GM21367 (cell line): ENCODE measurements around the gene CLTCL1.

Experiments
- ATAC-seq: cut with Tn5 transposase; IDR thresholded peaks from one replicate; pipeline ENCODE4 v1.9.1; 2021; ENCODE audit not compliant: unreplicated experiment

The CLTCL1 gene

GRCh38 chr22:19196841-19197612 lies 94.5 kb downstream of the CLTCL1 start:
- ATAC-seq, result no peak

GRCh38 chr22:19195796-19196731 lies 95.5 kb downstream of the CLTCL1 start:
- no peak for ATAC-seq

GRCh38 chr22:19194766-19195536 lies 96.6 kb downstream of the CLTCL1 start:
- no peak for ATAC-seq

GRCh38 chr22:19193879-19194278 lies 97.6 kb downstream of the CLTCL1 start:
- ATAC-seq, result no peak

GRCh38 chr22:19187716-19188563 lies 103.6 kb downstream of the CLTCL1 start:
- ATAC-seq, result no peak

GRCh38 chr22:19184276-19184997 lies 107.1 kb downstream of the CLTCL1 start:
- no peak for ATAC-seq

GRCh38 chr22:19183216-19183615 lies 108.3 kb downstream of the CLTCL1 start:
- no peak for ATAC-seq

GRCh38 chr22:19182472-19183157 lies 108.9 kb downstream of the CLTCL1 start:
- no peak for ATAC-seq

GRCh38 chr22:19181786-19182471 lies 109.6 kb downstream of the CLTCL1 start:
- ATAC-seq, result no peak

- no peak for ATAC-seq
Measured at GRCh38 chr22:19180740-19181410, 110.6 kb downstream of the CLTCL1 start.

- ATAC-seq, result no peak
Measured at GRCh38 chr22:19180234-19180633, 111.3 kb downstream of the CLTCL1 start.

- ATAC-seq, result no peak
Measured at GRCh38 chr22:19179497-19180048, 111.9 kb downstream of the CLTCL1 start.

- peak; percentile 42 for ATAC-seq
Measured at GRCh38 chr22:19178657-19179496, 112.6 kb downstream of the CLTCL1 start, which contains the start of gene SLC25A1. Gene SLC25A1, minus strand, starts transcription at chr22:19178736. Its CDS starts 63 bp downstream, at chr22:19178673.

GRCh38 chr22:19178065-19178656 lies 113.4 kb downstream of the CLTCL1 start:
- peak; percentile 18 for ATAC-seq

GRCh38 chr22:19177164-19178064 lies 114.1 kb downstream of the CLTCL1 start:
- ATAC-seq, result no peak
